Esophagus squamous epithelium (tissue), 5 donors: ENCODE results near the gene TSPAN5. TPM values are rescaled to one million over a fixed set of nuclear protein-coding genes. Genes with fewer than 3 reads are reported as not detected.
A peak's percentile ranks its signal among the peaks of the same experiment; 100 is the strongest.
"Not testable (repeated sequence)": the region's sequence is repeated elsewhere in the genome, so short reads cannot be mapped to it uniquely, and the experiment has no call there.

Source experiments
- DNase-seq: peaks from one replicate; lab custom pipeline; 2025; lab: John Stamatoyannopoulos, UW
- H3K27ac ChIP-seq, 4 donors: fragments of 200-600 bp; sonication (generic); one replicate each; pipeline ENCODE4 v1.5.1; 2016 to 2019; ENCODE audit warnings: mild to moderate bottlenecking in 1 of 4
- H3K27me3 ChIP-seq, 4 donors: fragments of 200-600 bp; sonication (generic); 1 replicate in 3 of 4; 2 replicates in 1 of 4; pipeline versions ENCODE4 v1.5.1 to v1.6.0; 2017 to 2021; ENCODE audit warnings: antibody characterized with exemption in 1 of 4
- H3K36me3 ChIP-seq, 3 donors: fragments of 200-600 bp; sonication (generic); one replicate each; pipeline ENCODE4 v1.5.1; 2016 to 2019
- H3K4me1 ChIP-seq, 3 donors: fragments of 200-600 bp; sonication (generic); one replicate each; pipeline ENCODE4 v1.5.1; 2017 to 2019
- H3K4me3 ChIP-seq, 4 donors: fragments of 200-600 bp; sonication (generic); 1 replicate in 3 of 4; 2 replicates in 1 of 4; pipeline ENCODE4 v1.5.1; 2016 to 2019; ENCODE audit warnings: mild to moderate bottlenecking in 2 of 4, moderate library complexity in 1 of 4
- H3K9me3 ChIP-seq, 3 donors: fragments of 200-600 bp; sonication (generic); one replicate each; pipeline ENCODE4 v1.5.1; 2016 to 2019
- POLR2A ChIP-seq, 4 donors: fragments of 450-650 bp; IDR thresholded peaks; one replicate each; pipeline ENCODE4 v1.6.1; 2017; ENCODE audit warnings: antibody characterized with exemption in 4 of 4, mild to moderate bottlenecking in 4 of 4, moderate library complexity in 3 of 4
- WGBS, 2 donors: methylation state at CpG; one replicate each; pipeline ENCODE4 v1.1.5; 2018; 5-methylcytosine and 5-hydroxymethylcytosine counted together
- intact Hi-C: fragments of 100-400 bp; cut with DNase I; formaldehyde crosslinking; loops from one replicate; pipeline ENCODE4 v1.15.0; 2022
- total RNA-seq, 4 donors: library from RNA; depleted of rRNA; stranded (reverse); fragments of >200 nt; gene quantifications; one replicate each; pipeline ENCODE4 v1.1.0, GENCODE V29; 2016
- TF ChIP-seq, protein P1 (sequence below), 6 experiments: fragments of 450-650 bp in 4 of 6; fragments of 200-600 bp in 2 of 6; sonication (generic) in 2 of 6; IDR thresholded peaks; one replicate each; pipeline ENCODE4 v1.5.1; 2016 to 2019; ENCODE audit warnings: antibody characterized with exemption in 6 of 6, mild to moderate bottlenecking in 4 of 6, moderate library complexity in 4 of 6
- donor health status: DM: yes; HTN: yes; CAD: no.

TSPAN5 gene
- 10 to 100 TPM; 10.9 to 19.0 (median 13.9) TPM for total RNA-seq

DNA sequence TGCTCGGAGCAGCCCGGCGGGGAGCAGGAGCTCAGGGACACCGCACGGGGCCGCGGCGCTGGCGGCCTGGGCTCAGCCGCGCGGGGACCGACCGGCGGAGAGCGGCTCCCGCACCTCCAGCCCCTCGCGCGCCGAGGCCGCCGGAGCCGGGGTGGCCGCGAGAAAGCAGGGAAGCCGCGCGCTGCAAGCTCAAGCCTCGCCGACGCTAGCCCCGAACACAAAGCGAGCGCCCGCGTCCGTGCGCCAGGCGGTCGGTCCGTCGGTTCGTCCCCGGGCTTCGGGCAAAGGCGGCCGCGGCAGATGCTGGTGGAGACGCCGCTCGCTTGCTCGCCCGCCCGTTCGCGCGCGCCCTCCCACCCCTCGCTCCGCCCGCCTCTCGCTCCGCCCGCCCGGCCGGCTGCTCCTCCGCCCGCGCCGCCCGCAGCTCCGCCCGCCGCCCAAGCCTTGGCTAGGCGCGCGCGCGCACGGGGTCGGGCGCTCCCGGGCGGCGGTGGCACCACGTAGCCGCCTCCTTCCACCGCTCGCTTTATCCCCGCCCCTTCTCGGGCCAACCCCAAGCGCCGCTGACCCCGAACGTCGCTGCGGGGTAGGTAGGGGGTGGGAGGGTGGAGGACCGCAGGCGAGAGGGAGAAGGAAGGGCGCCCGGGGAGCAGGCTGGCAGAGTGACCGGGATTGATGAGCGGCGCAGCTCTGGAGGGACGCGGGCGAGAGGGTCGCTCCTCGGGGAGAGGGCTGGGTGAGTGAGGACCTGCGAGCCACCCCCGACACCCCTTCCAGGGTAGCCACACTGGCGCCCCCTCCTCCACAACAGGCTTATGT lies at the start of gene TSPAN5:
TSS of gene TSPAN5 (minus strand) at position 325 of the 819 bp plus-strand sequence.
- Histone ChIP-seq H3K4me1 (peaks cover 24 to 90% (median 58%) of the 10 kb centered on the region in 3 donors), H3K36me3 (no peaks in the 10 kb centered on the region), H3K27ac (peak within 1 kb of the TSS; percentile 82 to 91 (median 88)), H3K4me3 (peak within 1 kb of the TSS; percentile 64 to 87 (median 82)), H3K27me3 (no peaks in the 10 kb centered on the region), H3K9me3 (no peaks in the 10 kb centered on the region)
- intact Hi-C loops, result loop anchor here (5.0 kb wide), 1 partner anchor 186 kb away; no protein-coding TSS in a partner anchor
- WGBS, 2 donors, result 0% methylated on average over 2 to 24 of the region's 113 CpGs
- no peak for DNase-seq
- TF ChIP-seq, protein P1, sequence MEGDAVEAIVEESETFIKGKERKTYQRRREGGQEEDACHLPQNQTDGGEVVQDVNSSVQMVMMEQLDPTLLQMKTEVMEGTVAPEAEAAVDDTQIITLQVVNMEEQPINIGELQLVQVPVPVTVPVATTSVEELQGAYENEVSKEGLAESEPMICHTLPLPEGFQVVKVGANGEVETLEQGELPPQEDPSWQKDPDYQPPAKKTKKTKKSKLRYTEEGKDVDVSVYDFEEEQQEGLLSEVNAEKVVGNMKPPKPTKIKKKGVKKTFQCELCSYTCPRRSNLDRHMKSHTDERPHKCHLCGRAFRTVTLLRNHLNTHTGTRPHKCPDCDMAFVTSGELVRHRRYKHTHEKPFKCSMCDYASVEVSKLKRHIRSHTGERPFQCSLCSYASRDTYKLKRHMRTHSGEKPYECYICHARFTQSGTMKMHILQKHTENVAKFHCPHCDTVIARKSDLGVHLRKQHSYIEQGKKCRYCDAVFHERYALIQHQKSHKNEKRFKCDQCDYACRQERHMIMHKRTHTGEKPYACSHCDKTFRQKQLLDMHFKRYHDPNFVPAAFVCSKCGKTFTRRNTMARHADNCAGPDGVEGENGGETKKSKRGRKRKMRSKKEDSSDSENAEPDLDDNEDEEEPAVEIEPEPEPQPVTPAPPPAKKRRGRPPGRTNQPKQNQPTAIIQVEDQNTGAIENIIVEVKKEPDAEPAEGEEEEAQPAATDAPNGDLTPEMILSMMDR (IDR thresholded peaks at IDR 0.05), result no peak
- peak in 2 of 4 donors; percentile 32 to 59 for TF ChIP-seq POLR2A (IDR thresholded peaks at IDR 0.05)

DNA sequence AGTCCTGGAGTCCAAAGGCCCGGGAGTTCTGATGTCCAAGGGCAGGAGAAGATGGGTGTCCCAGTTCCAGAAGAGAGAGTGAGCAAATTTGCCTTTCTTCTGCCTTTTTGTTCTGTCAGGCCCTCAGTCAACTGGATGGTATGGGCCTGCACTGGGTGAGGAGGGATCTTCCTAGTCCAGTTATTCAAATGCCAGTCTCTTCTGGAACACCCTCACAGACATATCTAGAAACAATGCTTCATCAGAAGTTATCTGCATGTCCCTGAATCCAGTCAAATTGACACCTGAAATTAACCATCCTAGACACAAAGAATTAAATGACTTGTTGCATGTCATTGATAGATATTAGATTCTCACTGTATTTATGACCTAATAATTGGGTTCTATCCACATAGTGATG lies 48.5 kb upstream of the TSPAN5 start:
- no peaks in the 10 kb centered on the region for H3K27me3 ChIP-seq
- no peaks in the 10 kb centered on the region for H3K4me1 ChIP-seq
- TF ChIP-seq, protein P1 (IDR thresholded peaks at IDR 0.05), result no peak
- TF ChIP-seq POLR2A (IDR thresholded peaks at IDR 0.05), result no peak
- H3K4me3 ChIP-seq, result no peak overlapping the region
- intact Hi-C loops, result no loop called here
- H3K36me3 ChIP-seq, result no peaks in the 10 kb centered on the region
- WGBS, 2 donors, result 83% methylated on average over 1 of the region's 1 CpG; no CpG with 5 or more reads in 1 of the 2 donors
- no peak for DNase-seq
- H3K9me3 ChIP-seq, result peaks cover 0 to 6% (median 0%) of the 10 kb centered on the region in 3 donors
- no peak overlapping the region for H3K27ac ChIP-seq

DNA sequence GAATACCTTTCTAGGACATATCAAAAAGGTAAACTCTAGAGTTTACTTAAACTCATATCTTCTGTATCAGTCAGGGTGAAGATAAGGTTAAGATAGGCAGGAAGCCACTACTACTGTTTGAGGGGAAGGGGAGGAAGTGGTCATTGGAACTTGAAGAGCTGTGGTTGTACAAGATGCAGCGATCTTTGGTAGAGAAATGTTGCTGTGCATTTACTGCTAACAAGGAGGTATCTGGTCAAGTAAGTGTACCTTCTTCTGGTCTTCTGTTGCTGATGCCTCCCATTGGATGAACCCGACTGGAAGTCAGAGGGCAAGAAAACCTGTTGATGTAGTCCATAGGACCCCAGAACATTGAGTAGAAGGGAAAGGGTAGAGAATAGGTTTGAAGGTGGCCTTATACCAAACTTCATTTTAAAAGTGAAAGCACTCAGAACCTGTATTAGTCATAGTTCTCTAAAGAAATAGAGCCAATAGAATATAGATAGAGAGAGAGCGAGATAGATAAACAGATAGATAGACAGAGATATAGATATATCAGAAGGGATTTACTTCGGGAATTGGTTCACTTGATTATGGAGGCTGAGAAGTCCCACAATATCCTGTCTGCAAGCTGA lies 47.9 kb upstream of the TSPAN5 start:
- no peak for DNase-seq
- WGBS, 2 donors, result 75 to 85% methylated on average over 4 of the region's 4 CpGs
- Histone ChIP-seq H3K36me3 (no peaks in the 10 kb centered on the region), H3K4me1 (no peaks in the 10 kb centered on the region), H3K9me3 (peaks cover 0 to 6% (median 0%) of the 10 kb centered on the region in 3 donors), H3K27me3 (no peaks in the 10 kb centered on the region), H3K27ac (no peak overlapping the region), H3K4me3 (no peak overlapping the region)
- no peak for TF ChIP-seq POLR2A (IDR thresholded peaks at IDR 0.05)
- TF ChIP-seq, protein P1 (IDR thresholded peaks at IDR 0.05), result no peak
- intact Hi-C loops, result no loop called here

DNA sequence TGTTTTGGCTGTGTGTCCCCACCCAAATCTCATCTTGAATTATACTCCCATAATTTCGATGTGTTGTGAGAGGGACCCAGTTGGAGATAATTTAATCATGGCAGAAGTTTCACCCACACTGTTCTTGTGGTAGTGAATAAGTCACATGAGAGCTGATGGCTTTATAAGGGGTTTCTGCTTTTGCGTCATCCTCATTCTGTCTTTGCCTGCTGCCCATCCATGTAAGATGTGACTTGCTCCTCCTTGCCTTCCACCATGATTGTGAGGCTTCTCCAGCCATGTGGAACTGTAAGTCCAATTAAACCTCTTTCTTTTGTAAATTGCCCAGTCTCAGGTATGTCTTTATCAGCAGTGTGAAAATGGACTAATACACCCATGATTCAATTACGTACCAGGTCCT lies 47.2 kb upstream of the TSPAN5 start:
- H3K4me3 ChIP-seq, H3K27me3 ChIP-seq, H3K27ac ChIP-seq, H3K36me3 ChIP-seq, H3K9me3 ChIP-seq, H3K4me1 ChIP-seq, intact Hi-C loops, DNase-seq: not testable (repeated sequence)
- 86 to 91% methylated on average over 3 of the region's 3 CpGs for WGBS, 2 donors

DNA sequence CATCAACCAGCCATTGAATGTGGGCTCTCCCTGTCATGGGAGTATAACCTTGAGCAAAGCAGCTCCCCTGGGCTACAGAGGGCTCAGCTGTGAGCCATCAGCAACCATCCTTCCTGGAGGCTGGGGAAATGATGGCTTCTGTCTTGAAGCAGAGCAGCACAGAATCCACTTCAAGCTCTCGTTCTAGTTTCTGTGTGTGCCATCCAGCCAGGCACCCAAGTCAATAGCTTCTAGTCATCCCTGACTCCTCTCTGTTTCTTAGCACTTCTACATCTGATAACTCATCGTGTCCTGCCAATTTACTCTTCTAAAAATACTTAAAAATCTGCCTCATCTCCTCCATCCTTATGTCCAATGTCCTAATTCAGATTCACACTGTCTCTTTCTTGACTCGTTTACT lies 42.2 kb upstream of the TSPAN5 start:
- no peak for DNase-seq
- intact Hi-C loops, result no loop called here
- no peak overlapping the region for H3K4me3 ChIP-seq
- no peaks in the 10 kb centered on the region for H3K36me3 ChIP-seq
- no peaks in the 10 kb centered on the region for H3K27me3 ChIP-seq
- peaks cover 0 to 6% (median 3%) of the 10 kb centered on the region in 3 donors for H3K9me3 ChIP-seq
- TF ChIP-seq, protein P1 (IDR thresholded peaks at IDR 0.05), result no peak
- no peak for TF ChIP-seq POLR2A (IDR thresholded peaks at IDR 0.05)
- 87 to 88% methylated on average over 3 of the region's 3 CpGs for WGBS, 2 donors
- H3K4me1 ChIP-seq, result no peaks in the 10 kb centered on the region
- H3K27ac ChIP-seq, result no peak overlapping the region
